Upper lobe of left lung (tissue), 6 donors: Measurements from ENCODE around the gene ACTG2. TPM values are rescaled to one million over a fixed set of nuclear protein-coding genes. Genes with fewer than 3 reads are reported as not detected.

Experiments
- ATAC-seq, 2 donors: fragments of 200-7000 bp; cut with Tn5 transposase; one replicate each; pipeline ENCODE4 v1.9.1; 2022; ENCODE audit warnings: mild to moderate bottlenecking in 2 of 2, moderate library complexity in 2 of 2; ENCODE audit not compliant: low FRiP score in 2 of 2
- DNase-seq, 2 donors: peaks; one replicate each; pipeline ENCODE4 v3.0.0-alpha.2; 2019 to 2020
- H3K27ac ChIP-seq, 4 donors: fragments of 200-600 bp; sonication (generic); one replicate each; pipeline ENCODE4 v1.5.1; 2016 to 2019
- H3K27me3 ChIP-seq, 4 donors: fragments of 200-600 bp; sonication (generic); one replicate each; pipeline ENCODE4 v1.5.1; 2017 to 2019
- H3K36me3 ChIP-seq, 4 donors: fragments of 200-600 bp; sonication (generic); one replicate each; pipeline ENCODE4 v1.5.1; 2016 to 2019
- H3K4me1 ChIP-seq, 4 donors: fragments of 200-600 bp; sonication (generic); one replicate each; pipeline ENCODE4 v1.5.1; 2018 to 2019
- H3K4me3 ChIP-seq, 4 donors: fragments of 200-600 bp; sonication (generic); one replicate each; pipeline ENCODE4 v1.5.1; 2017 to 2019; ENCODE audit warnings: mild to moderate bottlenecking in 2 of 4, moderate library complexity in 1 of 4
- H3K9me3 ChIP-seq, 4 donors: fragments of 200-600 bp; sonication (generic); one replicate each; pipeline ENCODE4 v1.5.1; 2018 to 2019
- CTCF ChIP-seq, 6 experiments: fragments of 450-650 bp in 4 of 6; fragments of 200-600 bp in 2 of 6; sonication (generic) in 2 of 6; IDR thresholded peaks; one replicate each; pipeline ENCODE4 v1.5.1; 2016 to 2019; ENCODE audit warnings: antibody characterized with exemption in 6 of 6
- EP300 ChIP-seq, 4 donors: sonication (generic); formaldehyde crosslinking; IDR thresholded peaks; one replicate each; pipeline ENCODE4 v1.5.1; 2017; ENCODE audit warnings: antibody characterized with exemption in 4 of 4, control low read depth in 2 of 4
- POLR2A ChIP-seq, 4 donors: fragments of 450-650 bp; IDR thresholded peaks; one replicate each; pipeline ENCODE4 v1.5.1; 2016 to 2017; ENCODE audit warnings: antibody characterized with exemption in 4 of 4, mild to moderate bottlenecking in 2 of 4
- POLR2AphosphoS5 ChIP-seq, 2 donors: sonication (generic); formaldehyde crosslinking; IDR thresholded peaks; one replicate each; pipeline ENCODE4 v1.5.1; 2017; ENCODE audit warnings: antibody characterized with exemption in 2 of 2
- WGBS, 2 donors: methylation state at CpG; one replicate each; pipeline ENCODE4 v1.1.5; 2017 to 2018; 5-methylcytosine and 5-hydroxymethylcytosine counted together
- total RNA-seq, 6 donors: library from RNA; depleted of rRNA in 4 of 6; stranded (reverse); fragments of >200 nt in 4 of 6; gene quantifications; one replicate each; pipeline versions ENCODE4 v1.1.0 to v1.2.1, GENCODE V29; 2016 to 2021
- donor health status: DM: no; HTN: no; CAD: no; lungs with moderate emphysema.
- donor health status: DM: no; HTN: yes; CAD: no; lungs with severe emphysema.

The ACTG2 gene
- total RNA-seq, 6 donors from 2014 or later = 10.8 to 65.3 (median 27.2) TPM

- H3K36me3 ChIP-seq = peaks cover 17 to 94% (median 56%) of the 10 kb centered on the region in 4 donors
- ATAC-seq = no peak
- no peaks in the 10 kb centered on the region for H3K9me3 ChIP-seq
- no peak overlapping the region for H3K4me3 ChIP-seq
- WGBS, 2 donors = 95 to 97% methylated on average over 2 of the region's 2 CpGs
- no peak for DNase-seq
- H3K4me1 ChIP-seq = no peaks in the 10 kb centered on the region
- H3K27ac ChIP-seq = no peak overlapping the region
- H3K27me3 ChIP-seq = no peaks in the 10 kb centered on the region
- TF ChIP-seq CTCF (IDR thresholded peaks at IDR 0.05) = no peak
- TF ChIP-seq POLR2A (IDR thresholded peaks at IDR 0.05) = no peak
- no peak for TF ChIP-seq POLR2AphosphoS5 (IDR thresholded peaks at IDR 0.05)
- TF ChIP-seq EP300 (IDR thresholded peaks at IDR 0.05) = no peak
Measured at GRCh38 chr2:73855526-73855925, 37.3 kb upstream of the ACTG2 start.

- no peak for TF ChIP-seq POLR2A (IDR thresholded peaks at IDR 0.05)
- no peak for TF ChIP-seq EP300 (IDR thresholded peaks at IDR 0.05)
- TF ChIP-seq POLR2AphosphoS5 (IDR thresholded peaks at IDR 0.05) = no peak
- TF ChIP-seq CTCF (IDR thresholded peaks at IDR 0.05) = no peak
- Histone ChIP-seq H3K4me1 (no peaks in the 10 kb centered on the region), H3K36me3 (peaks cover 12 to 94% (median 56%) of the 10 kb centered on the region in 4 donors), H3K4me3 (no peak overlapping the region), H3K27me3 (no peaks in the 10 kb centered on the region), H3K9me3 (no peaks in the 10 kb centered on the region), H3K27ac (no peak overlapping the region)
- no peak for DNase-seq
- no peak for ATAC-seq
Measured at GRCh38 chr2:73856214-73856613, 36.6 kb upstream of the ACTG2 start.

- DNase-seq = no peak
- no peak overlapping the region for H3K4me3 ChIP-seq
- H3K36me3 ChIP-seq = peaks cover 10 to 93% (median 52%) of the 10 kb centered on the region in 4 donors
- H3K4me1 ChIP-seq = no peaks in the 10 kb centered on the region
- no peak for ATAC-seq
- H3K9me3 ChIP-seq = no peaks in the 10 kb centered on the region
- no peak overlapping the region for H3K27ac ChIP-seq
- TF ChIP-seq POLR2AphosphoS5 (IDR thresholded peaks at IDR 0.05) (no peak), EP300 (IDR thresholded peaks at IDR 0.05) (no peak), POLR2A (IDR thresholded peaks at IDR 0.05) (no peak), CTCF (IDR thresholded peaks at IDR 0.05) (no peak)
- WGBS, 2 donors = 92 to 95% methylated on average over 6 of the region's 6 CpGs
- H3K27me3 ChIP-seq = no peaks in the 10 kb centered on the region
Measured at GRCh38 chr2:73859721-73860586, 32.9 kb upstream of the ACTG2 start.

GRCh38 chr2:73862987-73863386 lies 29.8 kb upstream of the ACTG2 start:
- TF ChIP-seq POLR2AphosphoS5 (IDR thresholded peaks at IDR 0.05) (no peak), EP300 (IDR thresholded peaks at IDR 0.05) (no peak), POLR2A (IDR thresholded peaks at IDR 0.05) (no peak), CTCF (IDR thresholded peaks at IDR 0.05) (no peak)
- Histone ChIP-seq H3K4me1 (no peaks in the 10 kb centered on the region), H3K36me3 (peaks cover 8 to 88% (median 45%) of the 10 kb centered on the region in 4 donors), H3K27ac (no peak overlapping the region), H3K9me3 (no peaks in the 10 kb centered on the region), H3K27me3 (no peaks in the 10 kb centered on the region), H3K4me3 (no peak overlapping the region)
- ATAC-seq = no peak
- WGBS, 2 donors = 74 to 78% methylated on average over 2 of the region's 2 CpGs
- DNase-seq = no peak
